Adrenal gland (tissue), 12 donors: Measurements from ENCODE around the gene WDR62. TPM values are rescaled to one million over a fixed set of nuclear protein-coding genes. Genes with fewer than 3 reads are reported as not detected.

ENCODE experiments used
- DNase-seq, 7 donors: peaks; one replicate each; pipeline ENCODE4 v3.0.0-alpha.2; 2019 to 2020
- H3K27ac ChIP-seq, 5 donors: fragments of 200-600 bp; sonication (generic) in 4 of 5; 1 replicate in 3 of 5; 2 replicates in 2 of 5; pipeline versions ENCODE4 v1.5.1 to v1.8.0; 2016 to 2020; ENCODE audit warnings: mild to moderate bottlenecking in 1 of 5
- H3K27me3 ChIP-seq: fragments of 200-600 bp; 2 replicates; pipeline ENCODE4 v1.8.0; 2021
- H3K36me3 ChIP-seq, 2 donors: fragments of 200-600 bp; replicated peaks in 1 of 2; 1 replicate in 1 of 2; 2 replicates in 1 of 2; pipeline versions ENCODE4 v1.5.1 to v1.8.0; 2018 to 2022
- H3K4me1 ChIP-seq, 2 donors: fragments of 200-600 bp; replicated peaks in 1 of 2; 1 replicate in 1 of 2; 2 replicates in 1 of 2; pipeline versions ENCODE4 v1.5.1 to v1.8.0; 2018 to 2021
- H3K4me3 ChIP-seq, 4 donors: fragments of 200-600 bp; sonication (generic) in 3 of 4; one replicate each; pipeline ENCODE4 v1.5.1; 2016 to 2018
- H3K9me3 ChIP-seq, 3 donors: fragments of 200-600 bp; sonication (generic) in 1 of 3; replicated peaks in 1 of 3; 1 replicate in 2 of 3; 2 replicates in 1 of 3; pipeline versions ENCODE4 v1.5.1 to v1.8.0; 2016 to 2021
- CTCF ChIP-seq, 6 experiments: fragments of 450-650 bp in 4 of 6; fragments of 200-600 bp in 2 of 6; sonication (generic) in 1 of 6; IDR thresholded peaks; 1 replicate in 5 of 6; 2 replicates in 1 of 6; pipeline versions ENCODE4 v1.5.1 to v1.8.0; 2016 to 2021; ENCODE audit warnings: antibody characterized with exemption in 6 of 6, mild to moderate bottlenecking in 2 of 6, moderate library complexity in 1 of 6
- POLR2A ChIP-seq, 2 donors: fragments of 450-650 bp; IDR thresholded peaks; one replicate each; pipeline ENCODE4 v1.6.1; 2017; ENCODE audit warnings: antibody characterized with exemption in 2 of 2, mild to moderate bottlenecking in 2 of 2, moderate library complexity in 1 of 2
- WGBS, 4 donors: extraction: QIAGEN DNeasy Blood & Tissue Kit in 2 of 4; methylation state at CpG; one replicate each; pipeline versions ENCODE4 v1.1.5 to v1.1.7; 2013 to 2017; 5-methylcytosine and 5-hydroxymethylcytosine counted together
- intact Hi-C, 2 donors: fragments of 100-400 bp; cut with DNase I; formaldehyde crosslinking; loops; one replicate each; pipeline versions ENCODE4 v1.14.1 to v1.15.0; 2022 to 2023
- polyA plus RNA-seq, 3 donors: library from polyadenylated mRNA; stranded (reverse); fragments of 200-250 nt in 2 of 3; fragments of 350-450 nt in 1 of 3; fragmentation: Illumina TruSeq in 1 of 3; extraction: RNeasy Lipid Tissue Mini Kit (QIAGEN cat#74804) in 1 of 3; gene quantifications; one replicate each; pipeline ENCODE4 v1.2.3, GENCODE V29; 2013 to 2014
- total RNA-seq, 9 donors: library from RNA; depleted of rRNA in 4 of 9; stranded (reverse); fragments of >200 nt in 4 of 9; fragments of 120-200 nt in 1 of 9; fragmentation: NEBNext Ultra II Directional in 1 of 9; extraction: Animal tissue kit (Norgen Biotek cat#: 25700) in 1 of 9; gene quantifications; one replicate each; pipeline versions ENCODE4 v1.1.0 to v1.2.4, GENCODE V29; 2013 to 2023
- donor health status: healthy with polysubstance abuse.
- donor health status: Bipolar disorder and iron deficiency.
- donor health status: DM: yes; HTN: yes; CAD: no.
- donor health status: DM: no; HTN: no; CAD: no.
- donor health status: DM: no; HTN: no; CAD: no.
- donor health status: DM: yes; HTN: yes; CAD: no.

Gene WDR62
- total and polyA plus RNA-seq, 12 donors = 0.12 to 2.0 (median 0.70) TPM; not detected in 1

DNA sequence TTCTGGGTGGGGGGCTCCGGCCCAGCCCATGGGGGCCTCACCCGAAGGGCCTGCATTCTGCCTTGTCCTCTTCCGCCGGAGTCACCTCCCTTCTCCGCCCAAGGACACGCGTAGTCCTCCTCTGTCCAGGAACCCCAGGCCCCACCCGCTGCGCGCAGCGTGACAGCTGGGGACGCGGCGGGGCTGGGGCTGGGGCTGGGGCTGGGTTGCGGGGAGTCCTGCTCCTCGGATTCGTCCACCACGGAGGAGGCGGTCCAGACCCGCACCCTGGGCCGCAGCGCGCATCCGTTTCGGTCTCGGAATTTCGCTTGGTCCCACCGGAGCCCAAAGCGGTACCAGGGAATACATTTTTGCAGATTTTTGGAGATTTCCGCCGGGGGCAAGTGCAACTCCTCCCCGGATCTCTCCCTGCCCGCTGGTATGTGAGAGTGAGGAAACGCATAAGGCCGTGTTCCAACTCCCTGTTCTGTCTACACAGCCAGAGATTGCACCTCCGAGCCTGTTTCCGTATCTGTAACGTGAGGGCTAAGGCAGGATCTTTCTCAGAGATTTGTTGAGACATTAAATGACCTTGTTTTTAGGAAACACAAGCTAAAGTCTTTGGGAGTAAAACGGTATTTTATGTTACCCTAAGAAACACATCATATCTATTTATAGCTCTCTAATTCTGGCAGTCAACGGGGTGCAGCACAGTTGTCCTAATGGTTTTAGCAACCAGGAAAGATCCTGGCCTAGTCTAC is 97.8 kb downstream of the WDR62 start, which contains the start of gene COX7A1:
Gene COX7A1, minus strand, starts transcription at position 96 of the 740 bp plus-strand sequence. Its CDS starts 40 bp downstream, at position 56.
- peaks cover 6 to 13% of the 10 kb centered on the region in 2 donors for H3K4me1 ChIP-seq
- no peaks in the 10 kb centered on the region for H3K9me3 ChIP-seq
- peak within 1 kb of the TSS; percentile 93 to 98 (median 94) for H3K27ac ChIP-seq
- H3K4me3 ChIP-seq = peak within 1 kb of the TSS in 3 of 4 donors; percentile 33 to 69 (median 55)
- intact Hi-C loops = no loop called here
- no peaks in the 10 kb centered on the region for H3K27me3 ChIP-seq
- DNase-seq = peak; percentile 77 to 90 (median 83)
- 6 to 15% (median 10%) methylated on average over 12 to 40 of the region's 40 CpGs for WGBS, 4 donors
- peak; percentile 40 to 82 for TF ChIP-seq POLR2A (IDR thresholded peaks at IDR 0.05)
- no peak for TF ChIP-seq CTCF (IDR thresholded peaks at IDR 0.05)
- peaks cover 0 to 32% of the 10 kb centered on the region in 2 donors for H3K36me3 ChIP-seq

- TF ChIP-seq POLR2A (IDR thresholded peaks at IDR 0.05) (no peak), CTCF (IDR thresholded peaks at IDR 0.05) (no peak)
- Histone ChIP-seq H3K36me3 (peaks cover 0 to 26% of the 10 kb centered on the region in 2 donors), H3K27ac (peak overlapping the region; percentile 93 to 98 (median 94)), H3K4me3 (peak overlapping the region in 1 of 4 donors; percentile 69), H3K27me3 (no peaks in the 10 kb centered on the region), H3K4me1 (peaks cover 6 to 13% of the 10 kb centered on the region in 2 donors), H3K9me3 (no peaks in the 10 kb centered on the region)
- WGBS, 4 donors = 89 to 91% (median 90%) methylated on average over 10 of the region's 10 CpGs
- DNase-seq = no peak
- intact Hi-C loops = no loop called here
Observed at GRCh38 chr19:36153126-36153525, 98.4 kb downstream of the WDR62 start.

Other genes with a start within 250 kb of the WDR62 start
- gene PRODH2, start 242.1 kb upstream of the WDR62 start, total RNA-seq = under 1 TPM in 1 of 9 donors, not detected in 8; 0.46 TPM
- gene PRODH2, start 242.1 kb upstream of the WDR62 start, polyA plus RNA-seq = under 1 TPM in 1 of 3 donors, not detected in 2; 0.07 TPM
- gene NPHS1, start 202.4 kb upstream of the WDR62 start, total RNA-seq = under 1 TPM in 1 of 9 donors, not detected in 8; 0.31 TPM
- not detected for gene NPHS1, start 202.4 kb upstream of the WDR62 start, polyA plus RNA-seq
- gene KIRREL2, start 198.0 kb upstream of the WDR62 start, total RNA-seq = under 1 TPM in 4 of 9 donors, not detected in 5; 0.06 to 0.32 (median 0.11) TPM
- gene KIRREL2, start 198.0 kb upstream of the WDR62 start, polyA plus RNA-seq = under 1 TPM; 0.03 to 0.24 (median 0.15) TPM
- gene APLP1, start 186.3 kb upstream of the WDR62 start, total RNA-seq = 10 to 100 TPM in 4 of 9 donors, 1 to 10 TPM in 5; 1.0 to 68.7 (median 8.6) TPM
- 100 to 1,000 TPM in 1 of 3 donors, 10 to 100 TPM in 2; 77.4 to 278 (median 89.7) TPM for gene APLP1, start 186.3 kb upstream of the WDR62 start, polyA plus RNA-seq
- 10 to 100 TPM in 2 of 9 donors, 1 to 10 TPM in 7; 1.7 to 10.8 (median 6.7) TPM for gene NFKBID, start 154.4 kb upstream of the WDR62 start, total RNA-seq
- gene NFKBID, start 154.4 kb upstream of the WDR62 start, polyA plus RNA-seq = 10 to 100 TPM in 2 of 3 donors, 1 to 10 TPM in 1; 1.5 to 18.9 (median 14.7) TPM
- gene HCST, start 152.4 kb upstream of the WDR62 start, total RNA-seq = 10 to 100 TPM in 5 of 9 donors, 1 to 10 TPM in 3, not detected in 1; 3.1 to 24.3 (median 10.3) TPM
- gene HCST, start 152.4 kb upstream of the WDR62 start, polyA plus RNA-seq = 10 to 100 TPM in 2 of 3 donors, 1 to 10 TPM in 1; 2.8 to 97.2 (median 41.4) TPM
- gene TYROBP, start 146.6 kb upstream of the WDR62 start, total RNA-seq = 100 to 1,000 TPM in 7 of 9 donors, 10 to 100 TPM in 2; 11.8 to 323 (median 138) TPM
- gene TYROBP, start 146.6 kb upstream of the WDR62 start, polyA plus RNA-seq = 100 to 1,000 TPM in 2 of 3 donors, 10 to 100 TPM in 1; 83.9 to 291 (median 290) TPM
- gene LRFN3, start 118.5 kb upstream of the WDR62 start, total RNA-seq = 10 to 100 TPM in 7 of 9 donors, 1 to 10 TPM in 2; 1.7 to 23.3 (median 15.5) TPM
- 1 to 10 TPM; 3.7 to 8.4 (median 7.1) TPM for gene LRFN3, start 118.5 kb upstream of the WDR62 start, polyA plus RNA-seq
- 10 to 100 TPM; 19.5 to 68.9 (median 25.2) TPM for gene SDHAF1, start 59.7 kb upstream of the WDR62 start, total RNA-seq
- 10 to 100 TPM; 13.7 to 19.2 (median 15.9) TPM for gene SDHAF1, start 59.7 kb upstream of the WDR62 start, polyA plus RNA-seq
- gene SYNE4, start 46.1 kb upstream of the WDR62 start, total RNA-seq = under 1 TPM in 6 of 9 donors, not detected in 3; 0.14 to 0.53 (median 0.45) TPM
- gene SYNE4, start 46.1 kb upstream of the WDR62 start, polyA plus RNA-seq = 1 to 10 TPM in 1 of 3 donors, under 1 TPM in 2; 0.18 to 3.0 (median 0.67) TPM
- 10 to 100 TPM; 16.8 to 30.6 (median 23.7) TPM for gene ALKBH6, start 40.7 kb upstream of the WDR62 start, total RNA-seq
- gene ALKBH6, start 40.7 kb upstream of the WDR62 start, polyA plus RNA-seq = 10 to 100 TPM; 18.5 to 39.8 (median 39.2) TPM
- gene CLIP3, start 22.0 kb upstream of the WDR62 start, total RNA-seq = 10 to 100 TPM in 2 of 9 donors, 1 to 10 TPM in 7; 1.3 to 12.5 (median 6.4) TPM
- 10 to 100 TPM in 2 of 3 donors, 1 to 10 TPM in 1; 8.3 to 20.1 (median 12.6) TPM for gene CLIP3, start 22.0 kb upstream of the WDR62 start, polyA plus RNA-seq
- 10 to 100 TPM in 3 of 9 donors, 1 to 10 TPM in 6; 3.2 to 15.9 (median 7.5) TPM for gene THAP8, start 612 bp upstream of the WDR62 start, total RNA-seq
- 1 to 10 TPM; 3.2 to 6.0 (median 3.4) TPM for gene THAP8, start 612 bp upstream of the WDR62 start, polyA plus RNA-seq
- not detected for gene OVOL3, start 56.2 kb downstream of the WDR62 start, total RNA-seq
- not detected for gene OVOL3, start 56.2 kb downstream of the WDR62 start, polyA plus RNA-seq
- 10 to 100 TPM; 38.0 to 88.3 (median 74.9) TPM for gene POLR2I, start 60.0 kb downstream of the WDR62 start, total RNA-seq
- 100 to 1,000 TPM in 1 of 3 donors, 10 to 100 TPM in 2; 58.5 to 127 (median 69.9) TPM for gene POLR2I, start 60.0 kb downstream of the WDR62 start, polyA plus RNA-seq
- gene TBCB, start 60.6 kb downstream of the WDR62 start, total RNA-seq = 100 to 1,000 TPM in 7 of 9 donors, 10 to 100 TPM in 2; 88.8 to 233 (median 126) TPM
- 100 to 1,000 TPM; 124 to 230 (median 201) TPM for gene TBCB, start 60.6 kb downstream of the WDR62 start, polyA plus RNA-seq
- gene CAPNS1, start 85.2 kb downstream of the WDR62 start, total RNA-seq = 100 to 1,000 TPM in 8 of 9 donors, 10 to 100 TPM in 1; 94.8 to 762 (median 298) TPM
- 100 to 1,000 TPM; 740 to 916 (median 745) TPM for gene CAPNS1, start 85.2 kb downstream of the WDR62 start, polyA plus RNA-seq
- 100 to 1,000 TPM in 4 of 9 donors, 10 to 100 TPM in 5; 20.4 to 163 (median 71.4) TPM for gene COX7A1, start 97.5 kb downstream of the WDR62 start, total RNA-seq
- gene COX7A1, start 97.5 kb downstream of the WDR62 start, polyA plus RNA-seq = 100 to 1,000 TPM in 2 of 3 donors, 10 to 100 TPM in 1; 31.3 to 232 (median 187) TPM
- 1 to 10 TPM; 2.0 to 7.5 (median 4.1) TPM for gene ZNF565, start 159.8 kb downstream of the WDR62 start, total RNA-seq
- gene ZNF565, start 159.8 kb downstream of the WDR62 start, polyA plus RNA-seq = 1 to 10 TPM; 3.1 to 4.7 (median 3.5) TPM
- 100 to 1,000 TPM in 1 of 9 donors, 10 to 100 TPM in 8; 23.1 to 128 (median 41.0) TPM for gene ZNF146, start 160.2 kb downstream of the WDR62 start, total RNA-seq
- gene ZNF146, start 160.2 kb downstream of the WDR62 start, polyA plus RNA-seq = 10 to 100 TPM; 20.7 to 62.5 (median 22.4) TPM